Kidney epithelial cell (primary cell): ENCODE measurements around the gene TEKT1. TPM values are rescaled to one million over a fixed set of nuclear protein-coding genes. Genes with fewer than 3 reads are reported as not detected.
"Not testable (repeated sequence)": the region's sequence is repeated elsewhere in the genome, so short reads cannot be mapped to it uniquely, and the experiment has no call there.

ENCODE experiments used
- DNase-seq: peaks from one replicate; pipeline ENCODE4 v3.0.0-alpha.2; 2010; ENCODE audit warnings: low read depth
- H3K27me3 ChIP-seq: 2 replicates; pipeline ENCODE4 v1.6.0; 2011; ENCODE audit warnings: low read length; ENCODE audit not compliant: control insufficient read depth, insufficient read depth
- H3K36me3 ChIP-seq: 2 replicates; pipeline ENCODE4 v1.5.1; 2011; ENCODE audit warnings: low read length; ENCODE audit not compliant: control insufficient read depth, insufficient read depth
- H3K4me3 ChIP-seq: 2 replicates; pipeline ENCODE4 v1.5.1; 2011; ENCODE audit warnings: low read depth, mild to moderate bottlenecking, control low read depth, low read length
- CTCF ChIP-seq: IDR thresholded peaks from 2 replicates; pipeline ENCODE4 v1.5.1; 2011; ENCODE audit warnings: mild to moderate bottlenecking, moderate library complexity, low read length, control low read depth, inconsistent platforms; ENCODE audit not compliant: insufficient read depth, poor library complexity, severe bottlenecking
- total RNA-seq: library from RNA; depleted of rRNA; stranded (reverse); fragments of >200 nt; gene quantifications from 2 replicates; pipeline ENCODE4 v1.2.3, GENCODE V29; 2015

The TEKT1 gene
- not detected in 2 replicates for total RNA-seq

GRCh38 chr17:6831661-6832263, at the start of gene TEKT1:
TEKT1 (minus strand) TSS chr17:6831729; CDS start chr17:6830376, 1,353 bp downstream.
- peak within 1 kb of the TSS; percentile 18 for H3K4me3 ChIP-seq
- no peak for TF ChIP-seq CTCF
- DNase-seq, result peak; percentile 43
- no peaks in the 10 kb centered on the region for H3K36me3 ChIP-seq
- peaks cover 24% of the 10 kb centered on the region for H3K27me3 ChIP-seq

GRCh38 chr17:6879221-6879975, 47.9 kb upstream of the TEKT1 start:
- H3K36me3 ChIP-seq, DNase-seq: not testable (repeated sequence)

GRCh38 chr17:6875276-6875675, 43.7 kb upstream of the TEKT1 start:
- not testable (repeated sequence) for H3K36me3 ChIP-seq, DNase-seq, H3K27me3 ChIP-seq, H3K4me3 ChIP-seq

More at GRCh38 chr17:6879221-6879975, 47.9 kb upstream of the TEKT1 start:
- not testable (repeated sequence) for H3K27me3 ChIP-seq, H3K4me3 ChIP-seq

GRCh38 chr17:6872936-6873335, 41.4 kb upstream of the TEKT1 start:
- no peak for DNase-seq
- no peak overlapping the region for H3K4me3 ChIP-seq
- TF ChIP-seq CTCF, result no peak
- H3K36me3 ChIP-seq, result no peaks in the 10 kb centered on the region
- H3K27me3 ChIP-seq, result no peaks in the 10 kb centered on the region

- no peak for TF ChIP-seq CTCF
- DNase-seq, result no peak
- Histone ChIP-seq H3K27me3 (no peaks in the 10 kb centered on the region), H3K4me3 (no peak overlapping the region), H3K36me3 (no peaks in the 10 kb centered on the region)
Observed at GRCh38 chr17:6870841-6871240, 39.3 kb upstream of the TEKT1 start.

- Histone ChIP-seq H3K27me3 (no peaks in the 10 kb centered on the region), H3K4me3 (no peak overlapping the region), H3K36me3 (no peaks in the 10 kb centered on the region)
- no peak for TF ChIP-seq CTCF
- DNase-seq, result peak; percentile 49
Observed at GRCh38 chr17:6868582-6868981, 37.1 kb upstream of the TEKT1 start.

GRCh38 chr17:6867849-6868248, 36.3 kb upstream of the TEKT1 start:
- TF ChIP-seq CTCF, result no peak
- Histone ChIP-seq H3K4me3 (no peak overlapping the region), H3K36me3 (no peaks in the 10 kb centered on the region), H3K27me3 (no peaks in the 10 kb centered on the region)
- no peak for DNase-seq
